ENCODE data around the gene NEK10.

Gene NEK10

GRCh38 chr3:27094721-27095120 lies 274.5 kb downstream of the NEK10 start:
- no peak overlapping the region for H3K4me2 ChIP-seq (ENCODE audit: low read length)
- no peak overlapping the region for H3K4me3 ChIP-seq (ENCODE audit: low read depth, low read length, poor library complexity, severe bottlenecking)
- TF ChIP-seq EZH2 (IDR thresholded peaks at IDR 0.05; ENCODE audit: borderline replicate concordance, low read length) (no peak), CTCF (IDR thresholded peaks at IDR 0.05; ENCODE audit: low read length) (no peak)
- no peaks in the 10 kb centered on the region for H4K20me1 ChIP-seq (ENCODE audit: insufficient read depth, low read length)
- no peaks in the 10 kb centered on the region for H3K36me3 ChIP-seq (ENCODE audit: insufficient read depth, low read length)
- no peaks in the 10 kb centered on the region for H3K9me2 ChIP-seq (ENCODE audit: low read depth, low read length)
- no peak overlapping the region for H3K27ac ChIP-seq (ENCODE audit: low read depth, low read length, poor library complexity, severe bottlenecking)
- H3K9me3 ChIP-seq (ENCODE audit: low read length): no peaks in the 10 kb centered on the region
- H3K27me3 ChIP-seq (ENCODE audit: insufficient read depth, low read length): no peaks in the 10 kb centered on the region
- H3K9ac ChIP-seq (ENCODE audit: low read length): no peak overlapping the region
- no peak overlapping the region for H2AFZ ChIP-seq (ENCODE audit: low read length)
- H3K4me1 ChIP-seq (ENCODE audit: insufficient read depth, low read length, severe bottlenecking): no peaks in the 10 kb centered on the region
- H3F3A ChIP-seq (ENCODE audit: insufficient read depth, low read length): no peaks in the 10 kb centered on the region
- no peaks in the 10 kb centered on the region for H3K79me2 ChIP-seq (ENCODE audit: insufficient read depth, low read length)

- Histone ChIP-seq H3K4me3 (ENCODE audit: low read depth, low read length, poor library complexity, severe bottlenecking) (no peak overlapping the region), H3K27ac (ENCODE audit: low read depth, low read length, poor library complexity, severe bottlenecking) (no peak overlapping the region), H3K4me2 (ENCODE audit: low read length) (no peak overlapping the region)
Measured at GRCh38 chr3:27093771-27094170, 275.4 kb downstream of the NEK10 start.

GRCh38 chr3:27090275-27091041 lies 278.7 kb downstream of the NEK10 start:
- Histone ChIP-seq H3K9me3 (ENCODE audit: low read length) (no peaks in the 10 kb centered on the region), H3K9me2 (ENCODE audit: low read depth, low read length) (no peaks in the 10 kb centered on the region), H3K9ac (ENCODE audit: low read length) (no peak overlapping the region), H3K4me1 (ENCODE audit: insufficient read depth, low read length, severe bottlenecking) (no peaks in the 10 kb centered on the region), H3F3A (ENCODE audit: insufficient read depth, low read length) (no peaks in the 10 kb centered on the region), H3K4me2 (ENCODE audit: low read length) (no peak overlapping the region), H3K79me2 (ENCODE audit: insufficient read depth, low read length) (no peaks in the 10 kb centered on the region), H3K27ac (ENCODE audit: low read depth, low read length, poor library complexity, severe bottlenecking) (no peak overlapping the region), H3K4me3 (ENCODE audit: low read depth, low read length, poor library complexity, severe bottlenecking) (no peak overlapping the region), H2AFZ (ENCODE audit: low read length) (no peak overlapping the region), H3K27me3 (ENCODE audit: insufficient read depth, low read length) (no peaks in the 10 kb centered on the region), H3K36me3 (ENCODE audit: insufficient read depth, low read length) (no peaks in the 10 kb centered on the region), H4K20me1 (ENCODE audit: insufficient read depth, low read length) (no peaks in the 10 kb centered on the region)
- TF ChIP-seq CTCF (IDR thresholded peaks at IDR 0.05; ENCODE audit: low read length) (no peak), EZH2 (IDR thresholded peaks at IDR 0.05; ENCODE audit: borderline replicate concordance, low read length) (no peak)

More at GRCh38 chr3:27093771-27094170, 275.4 kb downstream of the NEK10 start:
- H3K9me2 ChIP-seq (ENCODE audit: low read depth, low read length): no peaks in the 10 kb centered on the region
- H3K9me3 ChIP-seq (ENCODE audit: low read length): no peaks in the 10 kb centered on the region
- H3K36me3 ChIP-seq (ENCODE audit: insufficient read depth, low read length): no peaks in the 10 kb centered on the region
- H2AFZ ChIP-seq (ENCODE audit: low read length): no peak overlapping the region
- no peaks in the 10 kb centered on the region for H3K4me1 ChIP-seq (ENCODE audit: insufficient read depth, low read length, severe bottlenecking)
- no peaks in the 10 kb centered on the region for H3F3A ChIP-seq (ENCODE audit: insufficient read depth, low read length)
- H3K79me2 ChIP-seq (ENCODE audit: insufficient read depth, low read length): no peaks in the 10 kb centered on the region
- H3K9ac ChIP-seq (ENCODE audit: low read length): no peak overlapping the region
- no peaks in the 10 kb centered on the region for H4K20me1 ChIP-seq (ENCODE audit: insufficient read depth, low read length)
- TF ChIP-seq CTCF (IDR thresholded peaks at IDR 0.05; ENCODE audit: low read length): no peak
- TF ChIP-seq EZH2 (IDR thresholded peaks at IDR 0.05; ENCODE audit: borderline replicate concordance, low read length): no peak
- H3K27me3 ChIP-seq (ENCODE audit: insufficient read depth, low read length): no peaks in the 10 kb centered on the region
